ENCODE data around the gene GRAP2.
"Not testable (repeated sequence)": the region's sequence is repeated elsewhere in the genome, so short reads cannot be mapped to it uniquely, and the experiment has no call there.

The GRAP2 gene

GRCh38 chr22:39942439-39943230 lies 41.8 kb downstream of the GRAP2 start:
- in situ Hi-C loops (cut with MboI; ENCODE audit: low sequenced_read_pairs) = no loop called here

DNA sequence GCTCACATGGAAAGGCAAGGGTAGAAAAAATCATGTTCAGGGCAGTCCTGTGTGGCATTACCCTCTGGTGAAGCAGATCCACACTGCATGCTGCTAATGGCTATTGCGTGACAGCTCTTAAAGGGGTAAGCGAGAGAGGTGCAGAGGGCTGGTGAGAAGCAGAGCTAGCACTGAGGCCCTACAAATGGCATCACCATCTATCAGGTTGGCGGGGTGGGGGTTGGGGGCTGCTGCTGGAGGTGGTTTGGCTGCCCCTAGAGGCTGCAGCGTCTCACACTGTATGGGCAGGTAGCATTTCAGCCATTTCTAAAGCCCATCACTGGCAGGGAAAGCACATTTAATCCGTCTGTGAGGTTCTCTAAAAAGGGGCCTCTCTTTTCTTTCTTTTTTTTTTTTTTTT lies 42.5 kb downstream of the GRAP2 start:
- in situ Hi-C loops (cut with MboI; ENCODE audit: low sequenced_read_pairs) = no loop called here

DNA sequence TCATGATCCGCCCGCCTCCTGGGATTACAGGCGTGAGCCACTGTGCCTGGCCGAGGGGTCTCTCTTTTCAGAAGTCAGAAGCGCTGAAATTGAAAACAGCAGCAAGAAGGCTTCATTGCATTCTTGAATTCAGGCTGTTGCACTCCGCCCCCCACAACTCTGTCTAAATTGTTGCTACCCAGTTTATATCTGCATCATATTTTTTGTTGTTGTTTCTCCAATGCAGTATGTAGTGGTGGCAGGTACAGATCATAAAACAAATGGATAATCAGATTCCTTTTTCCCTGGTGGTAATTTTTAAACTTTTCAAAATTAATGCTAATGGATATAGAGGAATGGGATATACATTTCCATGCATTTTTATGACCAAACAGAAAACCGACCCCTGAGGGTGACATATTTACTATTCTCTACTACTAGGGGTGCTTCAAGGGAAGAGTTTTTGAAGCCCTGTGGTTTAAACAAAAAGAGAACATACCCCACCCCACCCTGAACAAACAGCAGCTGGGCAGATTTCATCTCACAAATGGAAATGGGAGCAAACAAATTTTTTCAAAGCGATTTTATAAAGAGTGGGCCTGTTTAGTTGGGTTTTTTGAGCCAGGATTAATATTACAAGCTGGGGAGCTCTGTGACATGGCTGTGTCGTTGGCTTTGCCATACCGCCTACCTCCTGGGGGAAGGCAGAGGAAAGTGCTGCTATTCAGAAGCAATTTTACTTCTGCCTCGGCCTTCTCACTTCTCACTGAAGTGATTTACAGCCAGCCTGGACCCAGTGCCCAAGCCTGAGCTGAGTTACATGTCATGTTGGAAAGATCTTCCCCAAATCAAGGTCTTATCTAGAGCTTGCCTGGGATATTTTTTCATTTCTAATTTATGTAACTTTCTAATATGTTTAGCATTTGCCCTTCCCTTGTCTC lies 43.3 kb downstream of the GRAP2 start:
- in situ Hi-C loops (cut with MboI; ENCODE audit: low sequenced_read_pairs) = no loop called here

DNA sequence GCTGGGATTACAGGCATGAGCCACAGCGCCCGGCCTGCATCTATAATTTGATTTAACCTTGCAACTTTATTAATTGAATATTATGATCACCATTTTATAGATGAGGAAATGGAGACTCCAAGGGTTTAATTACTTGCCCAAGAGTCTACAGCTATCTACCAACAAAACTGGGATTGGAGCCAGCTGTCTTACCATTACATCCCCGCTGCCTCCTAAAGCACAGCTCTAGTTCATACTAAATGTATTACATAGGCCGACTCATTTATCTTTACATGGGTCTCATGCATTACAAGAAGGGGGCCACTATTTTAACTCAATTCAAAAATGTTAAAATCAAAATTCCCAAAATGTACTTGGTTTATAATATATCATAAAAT lies 45.2 kb downstream of the GRAP2 start:
- in situ Hi-C loops (cut with MboI; ENCODE audit: low sequenced_read_pairs) = no loop called here

DNA sequence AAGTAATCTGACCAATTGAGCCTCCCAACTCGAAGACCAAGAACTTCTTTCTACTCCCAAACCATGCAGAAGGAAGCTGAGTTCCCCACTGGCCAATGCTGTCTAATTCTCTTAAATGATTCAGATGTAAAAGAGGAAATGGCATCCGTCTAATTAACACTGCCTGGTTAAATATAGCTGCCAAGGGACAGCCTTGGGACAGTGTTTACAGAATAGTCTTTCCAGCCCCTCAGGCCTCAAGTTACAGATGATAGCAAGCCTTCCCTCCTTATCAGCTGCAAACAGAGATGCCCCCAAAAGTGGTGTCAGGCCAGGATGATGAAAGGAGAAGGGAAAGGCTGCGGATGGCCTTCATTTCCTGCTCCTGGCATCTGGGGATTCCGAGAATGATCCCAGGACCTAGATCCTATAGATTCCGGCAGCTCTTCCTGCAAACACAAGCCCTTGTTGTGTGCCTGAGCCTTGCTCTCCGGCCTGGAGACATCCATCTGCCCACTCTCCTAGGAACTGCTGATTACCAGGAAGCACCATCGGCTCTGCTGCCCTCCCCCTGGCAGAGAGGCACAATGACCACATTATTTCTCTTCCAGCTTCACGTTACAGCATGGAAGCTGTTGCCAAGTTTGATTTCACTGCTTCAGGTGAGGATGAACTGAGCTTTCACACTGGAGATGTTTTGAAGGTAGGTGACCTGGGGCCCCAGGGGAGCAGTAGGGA lies 45.8 kb downstream of the GRAP2 start:
- in situ Hi-C loops (cut with MboI; ENCODE audit: low sequenced_read_pairs) = no loop called here

GRCh38 chr22:39947220-39948216 lies 46.6 kb downstream of the GRAP2 start:
- in situ Hi-C loops (cut with MboI; ENCODE audit: low sequenced_read_pairs) = no loop called here

- in situ Hi-C loops (cut with MboI; ENCODE audit: low sequenced_read_pairs) = no loop called here
These were observed 49.3 kb downstream of the GRAP2 start for GRCh38 chr22:39949964-39950737.

DNA sequence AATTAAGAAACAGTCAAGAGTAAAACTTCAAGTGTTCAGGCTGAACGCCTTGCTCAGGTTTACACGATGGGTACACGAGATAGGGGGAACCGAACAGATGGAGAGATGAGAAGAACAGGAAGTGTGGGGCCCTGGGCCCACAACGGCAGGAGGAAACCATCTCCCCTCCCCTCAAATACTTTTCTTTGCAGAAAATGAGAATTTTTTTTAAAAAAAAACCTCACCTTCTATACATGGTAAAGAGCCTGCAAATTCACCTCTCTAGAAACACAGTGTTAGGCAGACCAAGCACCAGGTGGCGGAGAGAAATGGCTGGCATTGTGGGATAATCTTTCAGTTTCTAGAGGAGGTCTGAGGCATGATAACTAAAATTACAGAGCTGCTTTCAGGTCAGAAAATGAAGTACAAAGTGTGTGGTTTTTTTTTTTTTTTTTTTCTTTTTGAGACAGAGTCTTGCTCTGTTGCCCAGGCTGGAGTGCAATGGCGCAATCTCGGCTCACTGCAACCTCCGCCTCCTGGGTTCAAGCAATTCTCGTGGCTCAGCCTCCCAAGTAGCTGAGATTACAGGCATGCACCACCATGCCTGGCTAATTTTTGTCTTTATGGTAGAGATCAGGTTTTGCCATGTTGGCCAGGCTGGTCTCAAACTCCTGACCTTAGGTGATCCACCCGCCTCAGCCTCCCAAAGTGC lies 50.9 kb downstream of the GRAP2 start:
- in situ Hi-C loops (cut with MboI; ENCODE audit: low sequenced_read_pairs) = not testable (repeated sequence)

DNA sequence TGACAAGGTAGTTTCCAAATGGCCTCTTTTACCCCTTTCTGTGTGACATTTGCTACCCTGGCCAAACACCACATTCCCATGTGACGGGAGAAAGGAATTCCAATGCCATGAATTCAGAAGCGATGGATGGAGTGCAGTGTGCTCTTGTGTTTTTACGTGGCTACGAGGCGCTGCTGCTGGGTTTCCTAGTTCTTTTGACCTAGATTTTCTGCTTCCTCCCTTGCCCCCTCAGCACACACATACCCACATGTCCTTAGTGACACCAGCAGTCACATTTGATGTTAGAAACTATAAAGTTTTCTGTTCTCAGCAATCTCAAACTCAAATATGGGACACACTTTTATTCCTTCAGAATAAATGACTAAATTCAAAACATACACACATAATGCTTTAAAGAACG lies 51.5 kb downstream of the GRAP2 start:
- in situ Hi-C loops (cut with MboI; ENCODE audit: low sequenced_read_pairs) = no loop called here

GRCh38 chr22:39953101-39953500 lies 52.2 kb downstream of the GRAP2 start:
- in situ Hi-C loops (cut with MboI; ENCODE audit: low sequenced_read_pairs) = no loop called here

GRCh38 chr22:39954584-39955055 lies 53.7 kb downstream of the GRAP2 start:
- in situ Hi-C loops (cut with MboI; ENCODE audit: low sequenced_read_pairs) = no loop called here

DNA sequence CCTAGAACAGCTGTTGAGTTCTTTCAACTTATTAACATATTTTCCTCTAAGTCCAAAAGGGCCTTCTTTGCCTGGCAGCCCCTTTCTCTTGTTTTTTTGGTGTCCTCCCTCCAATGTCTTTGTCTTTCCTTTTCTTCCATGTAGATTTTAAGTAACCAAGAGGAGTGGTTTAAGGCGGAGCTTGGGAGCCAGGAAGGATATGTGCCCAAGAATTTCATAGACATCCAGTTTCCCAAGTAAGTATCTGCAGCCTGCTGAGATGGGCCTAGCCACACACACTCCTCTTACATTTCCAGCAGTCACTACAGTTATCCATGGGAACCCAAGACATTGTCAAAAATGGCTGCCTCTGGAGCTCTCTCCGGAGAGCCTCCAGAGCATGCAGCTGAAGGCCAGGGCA lies 54.8 kb downstream of the GRAP2 start:
- in situ Hi-C loops (cut with MboI; ENCODE audit: low sequenced_read_pairs) = no loop called here

- in situ Hi-C loops (cut with MboI; ENCODE audit: low sequenced_read_pairs) = no loop called here
These were observed 56.2 kb downstream of the GRAP2 start for GRCh38 chr22:39956932-39957664.

DNA sequence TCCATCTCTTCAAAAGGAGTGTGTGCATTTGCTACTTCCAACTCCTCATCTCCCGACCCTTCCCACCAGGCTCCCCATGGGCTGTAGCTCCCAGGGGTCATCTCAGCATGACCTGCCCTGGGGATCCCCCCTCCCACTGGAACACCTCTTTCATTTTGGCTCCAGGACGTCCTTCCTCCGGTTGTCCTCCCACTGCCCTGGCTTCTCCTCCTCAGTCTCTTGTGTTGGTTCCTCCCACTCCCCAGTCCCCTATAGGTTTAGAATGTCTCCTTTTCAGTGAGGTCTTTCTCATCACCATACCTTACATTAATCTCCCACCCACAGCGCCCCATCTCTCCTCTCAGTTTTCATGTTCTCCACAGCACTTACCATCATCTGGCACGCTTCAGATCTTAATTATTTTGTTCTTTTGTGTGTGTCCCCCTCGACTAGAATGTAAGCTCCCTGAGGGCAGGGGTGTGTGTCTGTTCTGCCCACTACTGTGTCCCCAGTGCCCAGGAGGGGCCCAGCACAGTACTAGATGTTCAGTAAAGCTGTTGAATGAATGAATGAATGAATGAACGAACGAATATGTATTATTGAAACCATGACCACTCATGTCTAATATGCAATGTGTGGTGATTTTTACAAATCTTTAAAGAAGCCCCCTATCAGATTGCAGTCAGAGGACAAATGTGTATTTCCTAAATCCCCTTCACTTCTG lies 57.3 kb downstream of the GRAP2 start:
- in situ Hi-C loops (cut with MboI; ENCODE audit: low sequenced_read_pairs) = no loop called here

DNA sequence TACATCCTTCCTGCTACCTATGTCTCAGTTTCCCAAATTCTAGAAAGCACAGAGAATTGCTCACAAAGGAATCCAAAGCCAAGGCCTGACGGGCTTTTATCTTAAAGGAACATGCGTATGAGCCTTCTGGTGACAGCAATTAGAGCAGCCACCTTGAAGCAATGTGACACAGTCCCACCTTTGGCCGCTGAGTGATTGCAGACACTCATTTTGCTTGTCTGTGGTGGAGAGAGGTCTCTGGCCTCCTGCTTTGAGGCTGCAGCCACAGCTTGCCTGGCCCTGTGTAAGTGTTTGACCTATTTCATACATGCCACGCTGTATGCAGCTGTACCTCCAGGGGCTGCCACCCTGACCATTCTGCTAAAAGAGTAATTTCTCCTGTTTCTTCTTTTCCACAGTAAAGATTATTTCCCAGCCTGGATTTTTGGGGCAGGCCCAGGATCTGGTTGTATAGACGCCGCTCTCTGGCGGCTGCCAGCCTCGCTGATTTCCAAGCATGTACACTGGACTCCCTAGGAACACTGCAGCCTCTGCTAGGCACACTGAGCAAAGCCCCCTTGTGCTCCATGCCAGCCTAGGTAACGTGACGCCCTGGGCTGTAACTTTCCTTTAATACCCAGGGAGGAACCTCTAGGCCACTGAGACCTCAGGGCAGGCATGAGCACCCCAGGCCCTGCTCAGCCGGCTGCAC lies 58.2 kb downstream of the GRAP2 start:
- in situ Hi-C loops (cut with MboI; ENCODE audit: low sequenced_read_pairs) = no loop called here

GRCh38 chr22:39959640-39960447 lies 59.0 kb downstream of the GRAP2 start, which contains the start of gene TMA7B:
TMA7B (plus strand) TSS chr22:39960397; CDS start chr22:39964375, 3,978 bp downstream.
- in situ Hi-C loops (cut with MboI; ENCODE audit: low sequenced_read_pairs) = no loop called here
